Testis (tissue), 3 donors: ENCODE results near the gene NFE2L2. TPM values are rescaled to one million over a fixed set of nuclear protein-coding genes. Genes with fewer than 3 reads are reported as not detected.
A peak's percentile ranks its signal among the peaks of the same experiment; 100 is the strongest.

Experiments used
- DNase-seq: peaks from one replicate; pipeline ENCODE4 v3.0.0-alpha.2; 2019
- H3K27ac ChIP-seq, 2 donors: fragments of 200-600 bp; sonication (generic); one replicate each; pipeline ENCODE4 v1.5.1; 2019
- H3K27me3 ChIP-seq: fragments of 200-600 bp; sonication (generic); one replicate; pipeline ENCODE4 v1.5.1; 2019
- H3K36me3 ChIP-seq: fragments of 200-600 bp; sonication (generic); one replicate; pipeline ENCODE4 v1.5.1; 2017; ENCODE audit warnings: low read depth; ENCODE audit errors: missing control alignments
- H3K4me1 ChIP-seq: fragments of 200-600 bp; sonication (generic); one replicate; pipeline ENCODE4 v1.5.1; 2019
- H3K4me3 ChIP-seq, 2 donors: fragments of 200-600 bp; sonication (generic); one replicate each; pipeline ENCODE4 v1.5.1; 2017 to 2019
- H3K9me3 ChIP-seq: fragments of 200-600 bp; sonication (generic); one replicate; pipeline ENCODE4 v1.5.1; 2017
- CTCF ChIP-seq, 3 experiments: fragments of 450-650 bp in 2 of 3; fragments of 200-600 bp in 1 of 3; sonication (generic) in 1 of 3; IDR thresholded peaks; one replicate each; pipeline ENCODE4 v1.5.1; 2016 to 2019; ENCODE audit warnings: antibody characterized with exemption in 3 of 3, mild to moderate bottlenecking in 2 of 3, moderate library complexity in 1 of 3
- POLR2A ChIP-seq: fragments of 450-650 bp; IDR thresholded peaks from one replicate; pipeline ENCODE4 v1.6.1; 2017; ENCODE audit warnings: antibody characterized with exemption, mild to moderate bottlenecking, moderate library complexity
- WGBS, 2 donors: methylation state at CpG; one replicate each; pipeline ENCODE4 v1.1.5; 2018; 5-methylcytosine and 5-hydroxymethylcytosine counted together
- intact Hi-C: fragments of 100-400 bp; cut with DNase I; formaldehyde crosslinking; loops from one replicate; pipeline ENCODE4 v1.15.1; 2023; ENCODE audit warnings: low total_unique reads
- polyA plus RNA-seq: library from polyadenylated mRNA; stranded (reverse); fragments of 350-450 nt; fragmentation: Illumina TruSeq; extraction: RNeasy Lipid Tissue Mini Kit (QIAGEN cat#74804); gene quantifications from one replicate; pipeline ENCODE4 v1.2.3, GENCODE V29; 2014; ENCODE audit warnings: low read depth, low replicate concordance; ENCODE audit not compliant: insufficient read depth
- total RNA-seq, 2 donors: library from RNA; depleted of rRNA; stranded (reverse); fragments of >200 nt; gene quantifications; one replicate each; pipeline ENCODE4 v1.2.3, GENCODE V29; 2016

Gene NFE2L2
- total and polyA plus RNA-seq, 3 donors from 2014 or later, result 72.7 to 132 (median 126) TPM

GRCh38 chr2:177281400-177282180 lies 17.1 kb upstream of the NFE2L2 start:
- Histone ChIP-seq H3K27ac (peak overlapping the region in 1 of 2 donors; percentile 3), H3K4me3 (no peak overlapping the region), H3K9me3 (no peaks in the 10 kb centered on the region), H3K27me3 (no peaks in the 10 kb centered on the region), H3K4me1 (peaks cover 25% of the 10 kb centered on the region), H3K36me3 (no peaks in the 10 kb centered on the region)
- no peak for DNase-seq
- TF ChIP-seq POLR2A (no peak), CTCF (IDR thresholded peaks at IDR 0.05) (no peak)
- intact Hi-C loops, result no loop called here
- 84 to 86% methylated on average over 6 of the region's 6 CpGs for WGBS, 2 donors

DNA sequence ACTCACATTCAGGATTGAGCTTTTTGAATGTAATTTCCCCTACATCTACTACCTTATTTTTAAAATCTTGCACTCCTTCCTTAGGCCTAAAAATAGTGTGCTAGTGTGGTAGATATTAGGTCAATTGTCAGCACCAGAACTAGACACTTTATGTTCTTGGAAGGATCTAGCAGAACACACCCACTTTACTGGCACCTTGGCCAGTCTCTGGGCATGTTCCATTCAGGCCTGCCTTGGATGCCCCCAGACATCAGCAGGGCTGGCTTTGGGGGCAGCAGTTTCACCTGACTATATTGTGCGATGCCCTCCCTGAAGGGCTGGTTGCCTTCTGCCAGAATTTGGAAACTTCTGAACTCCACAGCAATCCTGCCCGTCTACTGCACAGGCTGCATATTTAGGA lies 15.3 kb upstream of the NFE2L2 start:
- TF ChIP-seq CTCF (IDR thresholded peaks at IDR 0.05) (no peak), POLR2A (no peak)
- intact Hi-C loops, result no loop called here
- H3K4me3 ChIP-seq, result no peak overlapping the region
- H3K27me3 ChIP-seq, result no peaks in the 10 kb centered on the region
- no peak overlapping the region for H3K27ac ChIP-seq
- WGBS, 2 donors, result 78 to 94% methylated on average over 2 of the region's 2 CpGs
- peaks cover 18% of the 10 kb centered on the region for H3K4me1 ChIP-seq
- H3K36me3 ChIP-seq, result no peaks in the 10 kb centered on the region
- no peaks in the 10 kb centered on the region for H3K9me3 ChIP-seq
- no peak for DNase-seq

- Histone ChIP-seq H3K4me1 (peaks cover 17% of the 10 kb centered on the region), H3K9me3 (no peaks in the 10 kb centered on the region), H3K27ac (peak overlapping the region in 1 of 2 donors; percentile 55), H3K4me3 (no peak overlapping the region), H3K36me3 (no peaks in the 10 kb centered on the region), H3K27me3 (no peaks in the 10 kb centered on the region)
- TF ChIP-seq CTCF (IDR thresholded peaks at IDR 0.05) (no peak), POLR2A (no peak)
- 51 to 61% methylated on average over 4 of the region's 4 CpGs for WGBS, 2 donors
- intact Hi-C loops, result no loop called here
- no peak for DNase-seq
Measured at GRCh38 chr2:177275743-177276055, 11.2 kb upstream of the NFE2L2 start.

- TF ChIP-seq CTCF (IDR thresholded peaks at IDR 0.05) (no peak), POLR2A (no peak)
- DNase-seq, result no peak
- H3K9me3 ChIP-seq, result no peaks in the 10 kb centered on the region
- H3K36me3 ChIP-seq, result no peaks in the 10 kb centered on the region
- peaks cover 17% of the 10 kb centered on the region for H3K4me1 ChIP-seq
- intact Hi-C loops, result no loop called here
- H3K27me3 ChIP-seq, result no peaks in the 10 kb centered on the region
- WGBS, 2 donors, result 54 to 58% methylated on average over 5 of the region's 5 CpGs
- no peak overlapping the region for H3K4me3 ChIP-seq
- H3K27ac ChIP-seq, result peak overlapping the region in 1 of 2 donors; percentile 55
Measured at GRCh38 chr2:177275040-177275742, 10.7 kb upstream of the NFE2L2 start.
